ENCODE results near the gene SKP2. TPM values are rescaled to one million over a fixed set of nuclear protein-coding genes. Genes with fewer than 3 reads are reported as not detected.

Gene SKP2
- total RNA-seq, 1 experiment from 2014 or later, result 21.7 TPM

GRCh38 chr5:36146390-36146789, 5.5 kb upstream of the SKP2 start:
- Mint-ChIP-seq H3K9me3 (ENCODE audit: unreplicated experiment) (no peaks in the 10 kb centered on the region), H3K27ac (ENCODE audit: low read depth, unreplicated experiment) (no peak overlapping the region), H3K27me3 (ENCODE audit: insufficient read depth, unreplicated experiment) (no peaks in the 10 kb centered on the region), H3K4me1 (ENCODE audit: insufficient read depth, unreplicated experiment) (peaks cover 14% of the 10 kb centered on the region), H3K4me3 (ENCODE audit: unreplicated experiment) (no peak overlapping the region), H3K36me3 (ENCODE audit: insufficient read depth, unreplicated experiment) (no peaks in the 10 kb centered on the region)
- CTCF ChIA-PET, result interaction anchor here (1.4 kb wide), 1 partner anchor 67 kb away, joined by 3 read pairs; no protein-coding TSS in a partner anchor
- no peak for DNase-seq (ENCODE audit: unreplicated experiment)
- no TSS peak for BruUV-seq (replicated peaks)
- TF ChIP-seq CTCF (IDR thresholded peaks at IDR 0.05; ENCODE audit: unreplicated experiment), result no peak
- POLR2A ChIA-PET, result no interaction called here
- intact Hi-C loops (cut with micrococcal nuclease), result no loop called here

DNA sequence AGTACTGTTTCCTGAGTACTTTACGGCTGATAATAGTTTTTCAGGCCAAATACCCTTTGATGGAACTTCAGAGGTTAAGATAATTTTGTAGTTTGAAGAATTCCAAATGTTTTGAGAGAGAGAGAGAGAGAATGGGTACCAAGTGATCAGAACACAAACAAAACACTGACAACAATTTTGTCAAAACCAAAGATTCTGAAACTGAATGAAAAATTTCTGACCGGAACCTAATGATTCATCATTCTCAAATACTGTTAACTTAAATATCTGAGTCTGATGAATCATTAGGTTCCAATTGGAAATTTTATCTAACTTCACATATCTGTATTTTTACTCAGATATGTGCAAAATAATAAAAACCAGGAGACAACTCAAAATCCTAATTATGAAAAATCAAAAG, 4.2 kb upstream of the SKP2 start:
- POLR2A ChIA-PET, result interaction anchor here (1.0 kb wide), 1 partner anchor 1060 kb away, joined by 3 read pairs; no protein-coding TSS in a partner anchor
- Mint-ChIP-seq H3K27me3 (ENCODE audit: insufficient read depth, unreplicated experiment) (no peaks in the 10 kb centered on the region), H3K27ac (ENCODE audit: low read depth, unreplicated experiment) (no peak overlapping the region), H3K4me3 (ENCODE audit: unreplicated experiment) (no peak overlapping the region), H3K4me1 (ENCODE audit: insufficient read depth, unreplicated experiment) (peaks cover 14% of the 10 kb centered on the region), H3K36me3 (ENCODE audit: insufficient read depth, unreplicated experiment) (no peaks in the 10 kb centered on the region), H3K9me3 (ENCODE audit: unreplicated experiment) (no peaks in the 10 kb centered on the region)
- CTCF ChIA-PET, result interaction anchor here (0.6 kb wide), 1 partner anchor 9 kb away, joined by 5 read pairs; no protein-coding TSS in a partner anchor
- no TSS peak for BruUV-seq (replicated peaks)
- TF ChIP-seq CTCF (IDR thresholded peaks at IDR 0.05; ENCODE audit: unreplicated experiment), result no peak
- DNase-seq (ENCODE audit: unreplicated experiment), result no peak
- intact Hi-C loops (cut with micrococcal nuclease), result no loop called here

DNA sequence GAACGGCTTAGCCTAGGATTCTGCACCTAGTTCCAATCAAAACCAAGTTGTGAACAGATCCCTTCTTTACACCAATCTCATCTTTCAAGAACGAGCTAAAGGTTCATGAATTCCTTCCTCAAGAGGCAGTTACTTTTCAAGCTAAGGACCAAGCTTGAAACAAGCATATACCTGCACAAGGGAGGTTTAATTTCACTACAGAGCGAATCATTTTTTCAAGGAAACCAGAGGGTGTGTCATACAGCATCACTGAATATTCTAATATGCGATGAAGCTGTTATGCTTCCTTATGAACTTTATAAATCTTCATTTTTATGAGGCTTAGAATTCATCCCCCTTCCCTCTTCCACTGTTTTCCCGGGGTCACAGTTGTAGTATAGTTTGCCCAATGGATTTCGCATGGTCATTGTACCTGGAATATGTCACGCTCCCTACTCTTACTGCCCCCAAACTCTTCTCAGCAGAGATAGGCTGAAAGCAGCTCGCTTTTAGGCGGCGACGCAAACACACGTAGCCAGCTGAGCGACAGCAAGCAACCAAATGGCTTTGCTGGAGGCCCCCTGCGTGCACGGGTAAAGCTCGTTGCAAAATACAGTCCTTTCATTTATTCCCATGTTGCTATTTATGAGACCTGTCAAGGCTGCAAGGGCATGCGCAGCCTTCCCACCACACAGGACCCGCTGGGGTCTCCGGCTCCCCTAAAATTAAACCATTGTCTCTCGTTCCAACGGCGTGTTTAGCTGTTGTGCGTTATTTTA, 1.1 kb upstream of the SKP2 start:
- ChIA-PET CTCF (interaction anchor here (0.9 to 1.8 kb wide), 3 partner anchors 72 to 91 kb away, joined by 3 to 6 read pairs (median 3); partner anchors contain the start of gene NADK2), POLR2A (interaction anchor here (0.6 to 3.3 kb wide), 20 partner anchors 8 to 672 kb away, joined by 3 to 19 read pairs (median 3); partner anchors contain the start of gene NADK2)
- intact Hi-C loops (cut with micrococcal nuclease), result loop anchor here (10.0 kb wide), 1 partner anchor 76 kb away; no protein-coding TSS in a partner anchor
- no TSS peak for BruUV-seq (replicated peaks)
- peak overlapping the region; percentile 92 for H3K4me3 Mint-ChIP-seq (ENCODE audit: unreplicated experiment)
- no peaks in the 10 kb centered on the region for H3K9me3 Mint-ChIP-seq (ENCODE audit: unreplicated experiment)
- TF ChIP-seq CTCF (IDR thresholded peaks at IDR 0.05; ENCODE audit: unreplicated experiment), result no peak
- H3K36me3 Mint-ChIP-seq (ENCODE audit: insufficient read depth, unreplicated experiment), result peaks cover 22% of the 10 kb centered on the region
- peaks cover 31% of the 10 kb centered on the region for H3K4me1 Mint-ChIP-seq (ENCODE audit: insufficient read depth, unreplicated experiment)
- H3K27ac Mint-ChIP-seq (ENCODE audit: low read depth, unreplicated experiment), result peak overlapping the region; percentile 91
- H3K27me3 Mint-ChIP-seq (ENCODE audit: insufficient read depth, unreplicated experiment), result no peaks in the 10 kb centered on the region
- DNase-seq (ENCODE audit: unreplicated experiment), result peak; percentile 30

Data from MCF 10A (cell line).